Measurements from ENCODE around the gene LIPI. TPM values are rescaled to one million over a fixed set of nuclear protein-coding genes. Genes with fewer than 3 reads are reported as not detected.

LIPI gene
- polyA plus RNA-seq (2012; rRNA removed) = not detected in 2 replicates
- not detected in 2 replicates for polyA plus RNA-seq (2012; cell fraction: cytosol; rRNA removed)
- polyA plus RNA-seq (2012; cell fraction: nucleus; rRNA removed) = not detected in 2 replicates

GRCh38 chr21:14210738-14211137, at the start of gene LIPI:
Gene LIPI, minus strand, starts transcription at chr21:14210955. Its CDS starts 110 bp downstream, at chr21:14210845.
- H3K36me3 ChIP-seq (replicated peaks in 1 of 2; ENCODE audit: control insufficient read depth in 1 of 2, insufficient read depth in 2 of 2, low read length in 1 of 2) = no peaks in the 10 kb centered on the region
- no peak for DNase-seq
- H3K4me1 ChIP-seq (ENCODE audit: control insufficient read depth in 1 of 2, insufficient read depth in 2 of 2, low read depth in 1 of 2, low read length in 1 of 2) = no peaks in the 10 kb centered on the region; a peak in 2 of 4 replicates
- H3K9ac ChIP-seq = no peak within 1 kb of the TSS
- H3K9me2 ChIP-seq = no peaks in the 10 kb centered on the region
- no peak within 1 kb of the TSS for H3K27ac ChIP-seq (ENCODE audit: low read depth in 2 of 2, low read length in 1 of 2)
- no peaks in the 10 kb centered on the region for H3K79me2 ChIP-seq (ENCODE audit: insufficient read depth)
- H4K20me1 ChIP-seq (ENCODE audit: insufficient read depth) = no peaks in the 10 kb centered on the region
- POLR2A ChIA-PET = no interaction called here
- CTCF ChIA-PET = no interaction called here
- no peaks in the 10 kb centered on the region for H3F3A ChIP-seq (replicated peaks; ENCODE audit: insufficient read depth)
- no peak for TF ChIP-seq NFIC (IDR thresholded peaks at IDR 0.05; ENCODE audit: borderline replicate concordance)
- no peak for TF ChIP-seq FOSL2 (IDR thresholded peaks at IDR 0.05; ENCODE audit: borderline replicate concordance, low read depth)
- no peak for TF ChIP-seq USF2 (IDR thresholded peaks at IDR 0.05; ENCODE audit: borderline replicate concordance, low read depth, low read length)
- no peak for TF ChIP-seq FOXM1 (IDR thresholded peaks at IDR 0.05; ENCODE audit: low read depth)
- no peak for TF ChIP-seq RAD21 (IDR thresholded peaks at IDR 0.05; ENCODE audit: low read length)
- no peak for TF ChIP-seq NRF1 (IDR thresholded peaks at IDR 0.05; ENCODE audit: low read depth, low read length)
- TF ChIP-seq REST (IDR thresholded peaks at IDR 0.05; ENCODE audit: low read depth, low read length) = no peak
- TF ChIP-seq USF1 (IDR thresholded peaks at IDR 0.05; ENCODE audit: borderline replicate concordance, low read depth) = no peak
- no peak for TF ChIP-seq TEAD4 (IDR thresholded peaks at IDR 0.05; ENCODE audit: borderline replicate concordance, insufficient read depth)
- TF ChIP-seq EZH2phosphoT487 (IDR thresholded peaks at IDR 0.05; ENCODE audit: borderline replicate concordance, low read depth) = no peak
- TF ChIP-seq JUND (IDR thresholded peaks at IDR 0.05) = no peak
- no peak for TF ChIP-seq TCF12 (IDR thresholded peaks at IDR 0.05)
- no peak for TF ChIP-seq RCOR1 (IDR thresholded peaks at IDR 0.05; ENCODE audit: low read length)
- TF ChIP-seq ELF1 (IDR thresholded peaks at IDR 0.05) = no peak
- TF ChIP-seq EP300 (IDR thresholded peaks at IDR 0.05; ENCODE audit: borderline replicate concordance in 1 of 2, low read depth in 1 of 2, low read length in 1 of 2) = no peak
- TF ChIP-seq SMC3 (IDR thresholded peaks at IDR 0.05; ENCODE audit: low read depth, low read length) = no peak
- TF ChIP-seq FOXJ3 (CRISPR knock-in tag; IDR thresholded peaks at IDR 0.05) = no peak
- H3K4me2 ChIP-seq = no peak within 1 kb of the TSS
- H3K9me3 ChIP-seq = no peaks in the 10 kb centered on the region
- H2AFZ ChIP-seq (ENCODE audit: low read depth) = no peak within 1 kb of the TSS
- no peaks in the 10 kb centered on the region; the same call in none of the 2 replicates for H3K27me3 ChIP-seq (ENCODE audit: insufficient read depth)
- WGBS (ENCODE audit: low lambda C conversion rate) = 7% methylated on average over 1 of the region's 1 CpG
- H3K4me3 ChIP-seq (ENCODE audit: low read depth in 2 of 2, low read length in 1 of 2) = no peak within 1 kb of the TSS

Data from SK-N-SH (cell line).